NCI-H1105 (cell line): Measurements from ENCODE around the gene NPTXR.
"Not testable (repeated sequence)": the region's sequence is repeated elsewhere in the genome, so short reads cannot be mapped to it uniquely, and the experiment has no call there.

Experiments used
- DNase-seq: peaks from one replicate; lab custom pipeline; 2025; lab: John Stamatoyannopoulos, UW

Gene NPTXR

DNA sequence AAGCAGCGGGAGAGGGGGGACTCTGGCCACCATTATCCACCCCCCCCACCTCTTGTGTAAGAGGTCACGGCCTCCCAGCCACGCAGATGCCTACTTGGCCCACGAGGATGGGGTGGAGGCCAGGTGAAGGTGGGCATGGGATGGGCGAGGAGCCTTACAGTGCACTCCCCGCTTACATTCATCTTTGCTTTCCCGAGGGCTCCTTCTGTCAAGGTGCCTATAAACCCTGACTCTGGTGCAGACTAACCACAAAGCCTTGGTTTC, 13.1 kb downstream of the NPTXR start:
- DNase-seq: no peak

DNA sequence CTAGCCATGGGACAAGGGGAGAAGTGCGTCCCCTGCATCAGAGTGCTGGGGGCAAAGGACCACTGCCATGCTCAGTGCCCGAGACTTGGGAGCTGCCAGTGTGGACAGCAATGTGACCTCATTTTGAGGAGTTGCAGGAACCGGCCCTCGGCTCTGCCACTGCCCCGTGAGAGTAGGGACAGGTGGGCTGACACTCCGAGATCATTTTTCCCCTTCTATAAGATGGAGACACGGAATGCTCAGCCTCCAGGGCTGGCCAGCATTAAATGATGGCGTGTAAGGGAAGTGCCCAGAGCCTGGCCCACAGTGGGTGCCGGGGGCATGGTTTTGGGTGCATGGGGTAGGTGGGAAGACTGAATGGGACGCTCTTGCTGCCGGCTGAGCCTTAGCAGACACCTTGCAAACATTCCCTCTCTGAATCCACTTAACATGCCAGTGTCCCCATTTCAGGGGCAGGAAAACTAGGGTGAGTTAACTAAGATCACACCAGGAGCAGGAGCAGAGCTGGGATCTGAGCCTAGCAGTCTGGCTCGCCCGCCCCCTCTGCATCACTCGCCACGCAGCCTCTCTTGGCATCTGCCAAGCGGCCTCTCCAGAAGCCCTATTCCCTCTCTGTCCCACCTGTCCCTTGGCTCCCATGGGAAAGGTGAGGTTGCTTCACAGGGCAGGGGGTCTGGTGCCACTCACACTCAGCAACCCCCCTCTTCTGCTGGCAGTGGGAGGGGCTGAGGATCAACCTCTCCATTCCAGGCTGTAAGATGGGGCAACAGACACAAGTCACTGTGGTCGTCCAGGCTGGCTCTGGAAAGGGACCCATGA, 13.6 kb downstream of the NPTXR start:
- DNase-seq: no peak

DNA sequence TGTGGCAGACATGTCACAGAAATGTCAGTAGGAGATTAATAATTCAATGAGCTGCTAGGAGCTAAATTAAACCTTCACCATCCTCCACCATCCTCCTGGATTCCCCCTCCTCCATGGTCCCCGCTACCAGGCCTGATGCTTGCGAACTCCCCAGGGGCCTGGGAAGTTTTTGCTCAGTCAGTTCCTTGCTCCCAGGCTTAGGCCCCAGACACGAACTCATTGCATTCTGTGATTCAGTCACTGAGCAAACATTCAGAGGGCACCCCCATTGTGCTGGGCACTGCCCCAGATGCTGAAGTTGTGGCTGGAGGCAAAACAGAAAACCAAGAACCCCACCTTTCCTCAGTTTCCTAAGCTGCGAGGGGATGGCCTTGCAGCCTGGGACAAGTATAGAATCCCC, 14.3 kb downstream of the NPTXR start:
- no peak for DNase-seq

DNA sequence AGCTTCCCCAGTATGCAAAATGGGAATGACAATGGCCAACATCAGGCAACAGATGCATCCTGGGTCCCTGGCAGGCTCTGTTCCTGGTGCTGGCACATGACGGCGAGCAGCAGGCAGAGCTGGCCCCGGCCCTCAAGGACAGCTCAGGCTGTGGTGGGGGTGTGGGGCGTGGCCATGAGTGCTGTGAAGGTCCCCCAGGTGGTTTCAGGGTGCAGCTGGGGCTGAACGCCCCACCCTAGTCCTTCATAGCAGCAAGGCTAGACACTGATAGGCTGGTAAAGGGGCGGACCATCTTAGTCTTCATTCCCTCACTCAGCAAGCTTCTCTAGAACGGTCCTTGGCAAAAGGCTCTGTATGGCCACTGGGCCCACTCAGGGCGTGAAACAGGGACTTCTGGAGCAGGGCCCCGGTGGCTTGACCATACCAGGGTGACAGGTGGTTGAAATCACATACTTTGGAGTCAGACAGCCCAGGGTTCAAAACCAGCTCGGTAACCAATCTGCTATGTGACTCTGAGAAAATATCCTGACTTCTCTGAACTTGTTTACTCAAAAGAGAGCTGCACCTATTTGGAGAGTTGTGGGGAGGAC, 15.1 kb downstream of the NPTXR start:
- no peak for DNase-seq

DNA sequence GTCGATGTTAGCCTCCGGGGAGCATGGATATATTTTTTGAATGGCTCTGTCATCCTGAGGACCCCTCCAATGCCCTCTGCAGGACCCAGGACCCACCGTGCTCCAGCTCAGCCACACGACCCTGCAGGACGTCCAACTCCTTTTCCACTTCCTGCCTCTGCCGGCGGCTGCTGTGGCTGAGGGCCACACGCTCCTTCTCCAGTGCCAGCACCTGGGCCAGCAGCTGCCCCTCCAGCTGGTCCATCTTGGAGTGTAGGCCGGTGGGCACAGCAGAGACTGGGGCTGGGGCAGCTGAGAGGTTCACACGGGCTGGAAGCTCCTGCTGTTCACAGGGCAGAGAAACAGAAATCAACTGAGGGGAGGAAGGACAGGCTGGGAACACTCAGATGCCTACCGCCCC, 15.6 kb downstream of the NPTXR start:
- DNase-seq: no peak

DNA sequence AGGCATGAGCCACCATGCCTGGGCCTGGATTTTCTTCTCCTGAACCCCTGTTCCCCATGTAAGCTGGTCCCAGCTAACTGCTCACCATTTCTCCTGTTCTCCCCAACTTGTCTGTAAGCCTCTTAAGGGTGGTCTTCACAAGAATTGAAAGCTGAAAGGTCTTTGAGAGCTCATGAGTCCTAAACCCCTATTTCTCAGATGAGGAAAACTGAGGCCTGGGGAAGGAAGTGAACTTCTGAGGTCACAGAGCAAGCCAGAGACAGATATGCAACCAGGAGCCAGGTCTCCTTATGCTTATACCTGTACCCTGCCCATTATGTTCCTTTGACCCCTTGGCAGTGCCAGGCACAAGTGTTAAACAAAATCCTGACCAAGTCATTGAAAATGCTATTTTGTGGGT, 16.3 kb downstream of the NPTXR start:
- DNase-seq: no peak

DNA sequence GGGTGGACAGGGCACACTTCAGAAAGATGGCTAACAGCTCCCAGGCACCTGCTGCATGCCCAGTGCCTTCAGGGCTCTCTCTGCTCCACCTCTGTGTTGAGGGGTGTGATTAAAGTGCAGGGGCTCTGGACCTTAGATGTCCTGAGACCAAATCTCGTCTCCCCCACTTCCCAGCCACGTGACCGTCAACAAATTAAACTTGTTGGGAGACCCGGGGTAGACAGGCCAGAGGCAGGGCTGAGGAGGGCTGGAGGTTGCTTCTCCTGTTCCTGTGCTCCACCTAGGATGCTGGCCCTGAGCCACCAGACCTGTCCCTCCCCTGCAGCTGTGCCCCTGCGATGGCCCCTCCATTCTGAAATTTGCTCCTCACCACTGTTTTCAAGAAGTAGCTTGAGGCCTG, 17.0 kb downstream of the NPTXR start:
- DNase-seq: no peak

DNA sequence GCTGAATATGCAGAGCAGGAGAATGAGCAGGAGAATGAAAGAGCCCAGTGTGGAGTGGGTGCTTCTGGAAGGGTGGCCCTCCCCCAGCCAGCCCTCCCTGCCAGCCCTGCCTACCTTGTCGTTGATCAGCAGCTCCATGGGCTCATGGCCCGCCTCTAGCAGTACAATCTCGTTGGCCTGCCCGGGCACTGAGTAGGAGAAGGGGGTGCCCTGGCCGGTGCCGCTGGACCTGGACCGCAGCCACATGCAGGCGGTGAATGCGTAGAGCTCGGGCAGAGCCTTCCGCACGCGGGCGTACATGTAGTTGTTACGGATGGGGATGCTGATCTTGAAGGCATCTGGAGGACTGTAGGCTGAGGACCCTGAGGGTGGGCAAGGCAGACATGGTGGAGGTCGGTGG, 17.4 kb downstream of the NPTXR start:
- DNase-seq: no peak

DNA sequence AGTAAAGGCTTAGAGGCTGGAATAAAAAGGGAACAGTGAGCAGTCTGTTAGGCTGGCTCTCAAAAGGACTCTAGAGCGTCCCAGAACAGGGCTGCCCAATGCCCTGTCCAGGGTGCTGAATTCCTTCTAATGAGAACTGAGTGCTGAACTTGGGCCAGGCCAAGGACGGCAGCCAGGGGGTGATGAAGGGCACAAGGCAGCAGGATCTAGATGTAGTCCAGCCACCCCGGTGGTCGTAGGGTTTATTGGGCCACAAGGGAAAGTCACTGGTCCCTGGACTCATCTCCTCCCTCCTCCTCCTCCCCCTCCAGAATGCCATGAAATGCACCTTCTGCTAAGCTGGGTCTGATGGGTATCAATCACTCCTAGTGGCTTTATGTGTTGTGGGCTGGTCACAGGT, 19.2 kb downstream of the NPTXR start:
- DNase-seq: no peak

DNA sequence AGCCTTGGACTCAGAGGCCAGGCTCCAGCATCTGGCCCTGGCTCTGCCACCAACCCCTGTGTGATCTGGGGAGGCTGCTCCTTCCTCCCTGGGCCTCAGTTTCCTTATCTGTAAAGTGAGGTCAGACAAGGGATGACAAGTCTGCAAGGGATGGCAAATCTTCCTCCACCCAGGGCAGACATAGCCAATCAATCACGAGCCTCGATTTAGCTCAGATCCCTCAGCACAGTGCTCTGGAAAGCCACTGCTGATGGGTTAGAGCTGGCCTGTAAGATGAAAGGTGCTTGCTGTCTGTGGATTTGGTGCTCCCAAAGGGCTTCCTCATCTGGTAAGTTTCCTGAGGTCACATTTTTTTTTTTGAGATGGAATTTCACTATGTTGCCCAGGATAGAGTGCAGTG, 20.2 kb downstream of the NPTXR start:
- no peak for DNase-seq

DNA sequence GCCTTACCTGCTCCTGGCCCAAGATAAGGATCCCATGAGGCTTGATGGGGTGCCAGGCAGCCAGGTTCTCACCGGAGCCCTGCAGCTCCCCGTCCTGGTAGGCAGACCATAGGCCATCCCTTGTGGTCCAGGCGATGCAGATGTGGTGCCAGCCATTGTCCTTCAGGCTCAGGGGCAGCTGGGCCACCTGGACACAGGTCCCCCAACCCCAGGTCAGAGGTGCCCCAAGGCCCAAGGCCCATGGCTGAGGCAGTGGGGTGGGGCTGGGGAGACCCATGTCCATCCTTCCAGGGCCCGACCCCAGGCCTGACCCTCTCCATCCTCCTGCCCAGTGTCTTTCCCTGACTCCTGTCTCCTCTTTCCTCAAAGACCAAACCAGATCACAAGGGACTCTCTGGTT, 20.8 kb downstream of the NPTXR start:
- no peak for DNase-seq

DNA sequence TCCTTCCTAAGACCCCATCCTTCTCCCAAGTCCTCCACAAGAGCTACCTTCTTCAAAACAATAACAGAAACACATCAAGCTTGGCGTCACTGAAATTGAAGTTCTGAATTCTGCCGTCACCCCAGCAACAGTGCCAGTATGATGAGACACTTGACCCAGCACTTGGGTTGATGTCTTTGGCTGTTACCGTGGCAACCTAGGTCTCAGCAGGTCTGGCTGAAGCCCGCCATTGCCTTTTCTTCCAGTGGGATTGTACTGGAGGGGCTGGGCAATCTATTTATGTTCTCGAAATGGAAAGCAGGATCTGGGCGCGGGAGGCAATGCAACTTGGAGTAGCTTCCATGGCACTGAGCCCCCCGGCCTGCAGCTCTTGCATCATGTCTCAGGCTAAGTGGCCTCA, 23.8 kb downstream of the NPTXR start:
- peak; percentile 57 for DNase-seq

DNA sequence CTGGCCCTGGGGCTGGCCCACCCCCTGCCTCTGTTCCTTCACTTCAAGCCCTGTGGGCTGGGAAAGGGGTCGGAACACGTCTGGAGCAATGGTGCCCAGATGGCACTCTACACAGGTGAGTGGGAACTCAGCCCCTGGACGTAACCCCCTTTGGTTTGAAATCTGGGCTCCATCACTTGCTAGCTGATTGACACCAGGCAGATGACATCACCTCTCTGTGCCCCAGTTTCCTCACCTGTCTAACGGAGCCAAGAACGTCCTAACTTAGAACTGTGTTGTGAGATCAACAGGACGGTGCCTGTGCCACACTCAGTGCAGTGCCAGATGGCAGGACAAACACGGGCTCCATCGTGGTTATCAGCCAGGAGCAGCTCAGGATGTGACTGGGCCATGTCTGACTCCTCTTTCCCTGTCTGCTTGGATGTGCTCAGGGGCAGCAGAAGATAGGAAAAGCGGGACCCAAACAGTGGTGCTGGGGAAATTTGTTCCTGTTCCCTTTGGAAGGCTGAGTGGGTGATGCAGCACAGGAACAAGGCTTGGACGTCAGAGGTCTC, 24.4 kb downstream of the NPTXR start:
- no peak for DNase-seq

DNA sequence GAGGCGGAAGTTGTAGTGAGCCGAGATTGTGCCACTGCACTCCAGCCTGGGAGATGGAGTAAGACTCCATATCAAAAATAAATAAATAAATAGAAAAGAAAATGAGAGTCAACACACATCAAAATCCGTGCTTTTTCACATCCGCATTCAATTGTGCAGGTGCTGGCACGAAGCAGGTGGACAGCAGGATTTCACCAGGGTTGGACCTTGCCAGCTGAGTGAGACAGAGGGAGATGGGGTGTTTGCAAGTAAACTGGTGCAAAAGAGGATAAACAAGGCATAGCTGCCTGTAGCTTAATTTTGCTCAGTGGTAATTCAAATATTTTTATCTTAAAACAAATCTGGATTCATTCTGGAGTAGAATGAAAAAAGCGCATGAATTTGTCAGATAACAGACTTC, 26.6 kb downstream of the NPTXR start:
- DNase-seq: no peak

DNA sequence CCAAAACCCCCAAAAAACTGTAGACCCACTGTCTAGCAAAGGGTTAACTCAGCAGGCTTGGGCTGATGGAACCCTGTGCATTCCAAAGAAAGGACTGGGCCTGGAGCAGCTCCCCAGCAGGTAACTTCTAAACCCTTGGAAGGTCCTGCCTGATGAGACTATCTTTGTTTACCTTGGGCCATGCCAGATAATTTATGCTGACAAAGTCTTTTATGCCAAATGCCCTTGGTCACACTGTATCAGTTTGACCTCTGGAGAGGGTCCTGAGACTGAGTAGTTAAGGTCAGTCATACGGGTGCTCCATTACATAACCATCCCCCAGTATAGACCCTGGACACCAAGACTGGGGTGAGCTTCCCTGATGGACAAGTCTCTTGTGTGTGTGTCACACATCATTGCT, 28.0 kb downstream of the NPTXR start:
- no peak for DNase-seq

DNA sequence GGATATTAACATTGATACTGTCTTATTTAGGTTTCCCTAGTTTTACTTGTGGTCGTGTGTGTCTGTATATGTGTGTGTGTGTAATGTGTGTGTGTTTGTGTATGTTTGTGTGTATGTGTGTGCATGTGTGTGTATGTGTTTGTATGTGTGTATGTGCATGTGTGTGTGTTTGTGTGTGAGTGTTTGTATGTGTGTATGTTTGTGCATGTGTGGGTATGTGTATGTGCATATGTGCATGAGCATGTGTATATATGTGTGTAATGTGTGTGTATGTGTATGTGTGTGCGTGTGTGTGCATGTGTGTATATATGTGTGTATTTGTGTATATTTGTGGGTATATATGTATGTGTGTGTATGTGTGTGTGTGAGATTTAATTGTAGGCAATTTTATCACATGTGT, 32.6 kb downstream of the NPTXR start:
- DNase-seq: no peak

DNA sequence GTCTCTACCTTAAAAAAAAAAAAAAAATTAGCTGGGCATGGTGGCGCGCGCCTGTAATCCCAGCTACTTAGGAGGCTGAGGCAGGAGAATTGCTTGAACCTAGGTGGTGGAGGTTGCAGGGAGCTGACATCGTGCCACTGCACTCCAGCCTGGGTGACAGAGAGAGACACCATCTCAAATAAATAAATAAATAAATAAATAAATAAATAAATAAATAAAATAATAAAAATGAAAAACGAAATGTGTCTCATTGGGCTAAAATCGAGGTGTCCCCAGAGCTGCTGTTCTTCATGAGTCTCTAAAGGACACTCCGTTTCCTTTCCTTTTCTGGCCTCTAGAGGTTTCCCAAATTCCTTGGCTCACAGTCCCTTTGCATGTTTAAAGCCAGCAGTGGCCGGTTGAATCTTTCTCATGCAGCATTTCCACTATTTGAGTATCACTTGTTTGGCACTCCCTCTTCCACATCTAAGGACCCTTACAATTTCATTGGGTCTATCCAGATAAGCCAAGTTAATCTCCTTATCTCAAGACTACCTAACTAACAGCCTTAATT, 38.7 kb downstream of the NPTXR start:
- DNase-seq: not testable (repeated sequence)

DNA sequence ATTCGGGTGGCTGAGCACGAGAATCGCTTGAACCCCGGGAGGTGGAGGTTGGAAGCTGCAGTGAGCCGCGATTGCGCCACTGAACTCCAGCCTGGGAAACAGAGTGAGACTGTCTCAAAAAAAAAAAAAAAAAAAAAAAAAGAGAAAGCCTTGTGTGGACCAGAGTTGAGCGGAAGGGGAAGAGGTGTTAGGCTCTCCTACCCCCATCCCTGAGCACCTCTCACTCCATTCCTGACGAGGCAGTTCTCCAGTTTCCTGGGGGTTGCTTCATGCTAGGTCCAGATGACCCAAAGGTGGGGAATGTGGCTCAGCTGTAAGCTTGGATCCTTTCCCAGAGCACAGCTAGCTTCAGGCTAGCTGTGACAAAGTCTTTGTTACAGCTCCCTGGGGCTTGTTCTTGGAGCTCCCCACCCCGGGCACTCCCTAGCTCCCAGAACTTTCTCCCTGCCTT, 41.1 kb downstream of the NPTXR start:
- no peak for DNase-seq

DNA sequence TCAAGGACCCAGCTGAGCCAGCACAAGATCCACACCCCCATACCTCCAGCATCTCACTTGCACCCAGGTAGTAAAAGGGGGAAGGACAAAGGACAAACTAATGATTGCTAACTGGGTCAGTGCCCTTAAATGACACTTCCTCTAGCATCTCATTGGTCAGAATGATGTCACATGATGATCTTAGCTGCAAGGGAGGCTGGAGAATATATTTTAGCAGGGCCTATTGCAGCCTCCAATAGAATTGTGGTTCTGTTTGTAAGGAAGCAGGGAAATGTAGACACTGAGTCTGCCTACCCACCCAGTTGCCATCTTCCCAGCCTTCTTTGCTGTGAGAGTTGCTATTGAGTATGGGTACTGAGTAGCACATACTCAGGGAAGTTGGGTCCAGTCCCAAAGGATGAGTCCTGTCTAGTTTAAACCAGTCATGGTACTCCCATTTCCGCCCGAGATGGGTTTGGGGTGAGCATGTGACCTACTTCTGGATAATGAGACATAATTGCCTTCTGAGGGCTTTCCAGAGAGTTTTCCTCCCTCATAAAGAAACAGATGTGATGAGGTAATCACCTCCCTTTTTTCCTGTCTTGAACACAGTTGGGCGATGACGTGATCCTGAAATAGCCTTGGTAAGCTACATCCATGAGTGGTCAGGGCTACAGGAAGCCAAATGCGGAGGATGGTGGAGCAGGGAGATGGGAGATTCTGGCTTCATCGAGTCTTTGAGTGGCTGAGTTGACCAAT, 44.4 kb downstream of the NPTXR start:
- DNase-seq: peak; percentile 4

DNA sequence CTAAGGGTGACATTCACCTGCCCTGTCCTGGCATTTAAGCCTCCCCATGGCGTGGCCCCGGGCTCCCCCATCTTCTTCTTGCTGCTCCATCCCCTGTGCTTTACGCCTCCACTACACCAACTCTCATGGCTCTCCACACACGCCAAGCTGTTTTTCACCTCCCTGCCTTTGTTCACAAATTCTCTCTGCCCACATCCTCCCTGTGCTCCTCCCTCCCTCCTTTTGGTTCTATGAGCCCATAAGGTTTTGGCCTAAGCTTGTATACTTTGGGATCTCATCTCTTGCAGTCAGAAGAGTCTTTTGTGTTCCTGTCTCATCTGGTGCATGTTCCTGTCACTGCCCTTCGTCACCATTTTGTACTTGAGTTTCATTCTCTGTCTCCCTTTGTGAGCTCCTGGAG, 45.3 kb downstream of the NPTXR start:
- no peak for DNase-seq

DNA sequence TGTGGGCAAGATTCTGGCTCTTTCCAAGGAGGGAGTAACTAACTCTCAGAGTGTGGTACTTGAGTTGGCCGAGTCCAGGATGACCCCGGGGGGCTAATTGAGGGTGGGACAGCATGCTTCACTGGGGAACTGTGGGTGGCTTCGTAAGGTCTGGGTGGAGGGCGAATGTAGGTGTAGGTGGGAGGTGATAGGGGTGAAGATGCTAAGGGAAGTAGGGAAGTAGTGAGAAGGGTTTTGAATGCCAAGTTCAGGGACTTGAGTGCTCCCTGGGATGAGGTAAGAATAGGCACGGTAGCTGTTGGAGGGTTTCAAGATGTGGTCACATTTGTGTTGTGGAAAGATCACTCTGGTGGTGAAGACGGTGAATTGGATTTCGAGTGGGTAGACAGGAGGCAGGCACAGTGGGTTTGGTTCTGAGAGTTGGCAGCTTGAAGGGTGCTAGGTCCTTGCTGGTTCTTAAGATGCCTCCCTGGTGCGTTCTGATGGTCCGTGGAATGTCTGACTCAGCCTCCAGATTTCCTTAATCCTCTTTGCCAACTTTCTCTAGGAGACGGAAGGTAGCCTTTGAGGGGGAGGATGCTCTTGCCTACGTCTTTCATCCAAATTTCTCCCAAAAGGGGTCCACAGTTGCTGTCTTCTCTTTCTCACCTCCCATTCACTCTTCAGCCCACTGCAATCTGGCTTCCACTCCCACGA, 47.4 kb downstream of the NPTXR start:
- DNase-seq: no peak

DNA sequence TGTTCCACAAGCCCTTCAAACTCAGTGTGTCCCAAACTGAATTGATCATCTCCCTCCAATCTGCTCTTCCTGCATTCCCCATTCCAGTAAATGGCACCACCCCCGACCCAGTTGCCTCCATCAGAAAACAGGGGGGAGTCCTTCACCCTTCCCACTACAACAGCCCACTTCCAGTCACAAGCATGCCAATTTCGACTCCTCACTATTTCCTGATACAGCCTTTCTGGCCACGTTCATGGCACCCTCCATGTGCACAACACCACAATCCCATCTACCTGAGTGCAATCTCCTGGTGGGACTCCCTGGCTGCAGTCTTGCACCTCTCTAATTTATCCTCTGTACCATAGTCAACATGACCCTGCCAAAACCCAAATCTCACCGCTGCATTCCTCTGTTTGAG, 48.3 kb downstream of the NPTXR start:
- no peak for DNase-seq
